ENCODE results near the gene ERF. TPM values are rescaled to one million over a fixed set of nuclear protein-coding genes. Genes with fewer than 3 reads are reported as not detected.

Gene ERF
- polyA plus RNA-seq, 1 of the 3 experiments (the other 2 are of a cell fraction) = 89.6 TPM

- TF ChIP-seq GATA2 (CRISPR knock-in tag; IDR thresholded peaks at IDR 0.05) = no peak
Observed at GRCh38 chr19:42291435-42291810, 36.5 kb upstream of the ERF start (continued).

GRCh38 chr19:42290523-42291434 lies 35.9 kb upstream of the ERF start:
- no peak overlapping the region for H3K9ac ChIP-seq
- H3K9me2 ChIP-seq = no peaks in the 10 kb centered on the region
- ChIA-PET POLR2A (no interaction called here), CTCF (interaction anchor here (1.1 to 9.5 kb wide), 4 partner anchors 12 to 182 kb away, joined by 4 to 60 read pairs (median 10); no protein-coding TSS in a partner anchor)
- 88% methylated on average over 20 of the region's 31 CpGs for WGBS (ENCODE audit: low lambda C conversion rate)
- no peak overlapping the region for H3K4me2 ChIP-seq
- H3F3A ChIP-seq (replicated peaks; ENCODE audit: insufficient read depth) = peaks cover 7% of the 10 kb centered on the region
- peak; percentile 88 for DNase-seq
- no peak overlapping the region; a peak in 1 of 4 replicates for H3K27ac ChIP-seq (ENCODE audit: low read depth in 2 of 2, low read length in 1 of 2)
- H3K27me3 ChIP-seq (ENCODE audit: insufficient read depth) = no peaks in the 10 kb centered on the region
- H3K36me3 ChIP-seq (replicated peaks in 1 of 2; ENCODE audit: control insufficient read depth in 1 of 2, insufficient read depth in 2 of 2, low read length in 1 of 2) = peaks cover 30 to 85% of the 10 kb centered on the region in 2 experiments
- H3K4me3 ChIP-seq (ENCODE audit: low read depth in 2 of 2, low read length in 1 of 2) = no peak overlapping the region
- peaks cover 12% of the 10 kb centered on the region for H4K20me1 ChIP-seq (ENCODE audit: insufficient read depth)
- TF ChIP-seq RXRA (IDR thresholded peaks at IDR 0.05; ENCODE audit: borderline replicate concordance, low read depth) (no peak), RAD21 (IDR thresholded peaks at IDR 0.05; ENCODE audit: low read length) (peak; percentile 56), ELF1 (IDR thresholded peaks at IDR 0.05) (no peak), TCF12 (IDR thresholded peaks at IDR 0.05) (no peak), SMC3 (IDR thresholded peaks at IDR 0.05; ENCODE audit: low read depth, low read length) (peak; percentile 50), IRF3 (IDR thresholded peaks at IDR 0.05; ENCODE audit: low read depth, low read length) (no peak), CHD2 (IDR thresholded peaks at IDR 0.05; ENCODE audit: low read length, partially characterized antibody) (no peak), GABPA (IDR thresholded peaks at IDR 0.05; ENCODE audit: low read depth) (no peak), NRF1 (IDR thresholded peaks at IDR 0.05; ENCODE audit: low read depth, low read length) (no peak), CTCF (IDR thresholded peaks at IDR 0.05) (peak; percentile 67)
- H3K4me1 ChIP-seq (ENCODE audit: control insufficient read depth in 1 of 2, insufficient read depth in 2 of 2, low read depth in 1 of 2, low read length in 1 of 2) = peaks cover 6 to 13% of the 10 kb centered on the region in 2 experiments; a peak in 2 of 4 replicates
- H3K79me2 ChIP-seq (ENCODE audit: insufficient read depth) = peaks cover 22% of the 10 kb centered on the region
- H2AFZ ChIP-seq (ENCODE audit: low read depth) = no peak overlapping the region
- H3K9me3 ChIP-seq = no peaks in the 10 kb centered on the region

- POLR2A ChIA-PET = no interaction called here
- Histone ChIP-seq H3K9ac (no peak overlapping the region), H3K79me2 (ENCODE audit: insufficient read depth) (peaks cover 29% of the 10 kb centered on the region), H3K27ac (ENCODE audit: low read depth in 2 of 2, low read length in 1 of 2) (no peak overlapping the region; a peak in 1 of 4 replicates), H3K9me2 (no peaks in the 10 kb centered on the region), H3K4me3 (ENCODE audit: low read depth in 2 of 2, low read length in 1 of 2) (no peak overlapping the region), H3K36me3 (replicated peaks in 1 of 2; ENCODE audit: control insufficient read depth in 1 of 2, insufficient read depth in 2 of 2, low read length in 1 of 2) (peaks cover 30 to 81% of the 10 kb centered on the region in 2 experiments), H3K4me2 (no peak overlapping the region), H4K20me1 (ENCODE audit: insufficient read depth) (peaks cover 19% of the 10 kb centered on the region), H3K27me3 (ENCODE audit: insufficient read depth) (no peaks in the 10 kb centered on the region), H3F3A (replicated peaks; ENCODE audit: insufficient read depth) (peaks cover under 1% of the 10 kb centered on the region), H3K9me3 (no peaks in the 10 kb centered on the region), H2AFZ (ENCODE audit: low read depth) (no peak overlapping the region), H3K4me1 (ENCODE audit: control insufficient read depth in 1 of 2, insufficient read depth in 2 of 2, low read depth in 1 of 2, low read length in 1 of 2) (peaks cover 12 to 19% of the 10 kb centered on the region in 2 experiments; a peak in 3 of 4 replicates)
- DNase-seq = no peak
- CTCF ChIA-PET = interaction anchor here (0.7 to 9.5 kb wide), 5 partner anchors 9 to 182 kb away, joined by 4 to 60 read pairs (median 6); no protein-coding TSS in a partner anchor
- 87% methylated on average over 10 of the region's 13 CpGs for WGBS (ENCODE audit: low lambda C conversion rate)
- TF ChIP-seq SIN3A (IDR thresholded peaks at IDR 0.05; ENCODE audit: borderline replicate concordance, low read depth, low read length) (no peak), ZBTB33 (IDR thresholded peaks at IDR 0.05; ENCODE audit: borderline replicate concordance, low read depth) (no peak), JUND (IDR thresholded peaks at IDR 0.05) (no peak), FOSL2 (IDR thresholded peaks at IDR 0.05; ENCODE audit: borderline replicate concordance, low read depth) (no peak), MXI1 (IDR thresholded peaks at IDR 0.05; ENCODE audit: low read depth, low read length) (no peak), RAD21 (IDR thresholded peaks at IDR 0.05; ENCODE audit: low read length) (no peak), MEF2A (IDR thresholded peaks at IDR 0.05; ENCODE audit: borderline replicate concordance, low read depth) (no peak), RCOR1 (IDR thresholded peaks at IDR 0.05; ENCODE audit: low read length) (no peak), USF2 (IDR thresholded peaks at IDR 0.05; ENCODE audit: borderline replicate concordance, low read depth, low read length) (no peak), EP300 (IDR thresholded peaks at IDR 0.05; ENCODE audit: borderline replicate concordance in 1 of 2, low read depth in 1 of 2, low read length in 1 of 2) (no peak)
Observed at GRCh38 chr19:42290136-42290522, 35.2 kb upstream of the ERF start.

Measured in SK-N-SH (cell line).